Naive B cell (primary cell): ENCODE measurements around the gene CNGB1. TPM values are rescaled to one million over a fixed set of nuclear protein-coding genes. Genes with fewer than 3 reads are reported as not detected.

Experiments used
- ATAC-seq, 2 donors: fragments of 150-1000 bp; cut with Tn5 transposase; 2 replicates each; pipeline ENCODE4 v1.10.0; 2021; ENCODE audit warnings: low read depth in 2 of 2, mild to moderate bottlenecking in 2 of 2, moderate library complexity in 2 of 2
- DNase-seq: peaks from one replicate; pipeline ENCODE4 v3.0.0; 2022
- H3K27ac Mint-ChIP-seq, 6 donors: one replicate each; pipeline ENCODE4 v1.8.0; 2020 to 2022; ENCODE audit warnings: mild to moderate bottlenecking in 6 of 6, mixed read lengths in 6 of 6, moderate library complexity in 5 of 6, inconsistent platforms in 2 of 6
- H3K27me3 Mint-ChIP-seq, 3 donors: one replicate each; pipeline ENCODE4 v1.8.0; 2021 to 2022; ENCODE audit warnings: mixed read lengths in 3 of 3, mild to moderate bottlenecking in 1 of 3
- H3K36me3 Mint-ChIP-seq, 2 donors: one replicate each; pipeline ENCODE4 v1.8.0; 2020 to 2022; ENCODE audit warnings: mixed read lengths in 2 of 2, inconsistent platforms in 1 of 2, mild to moderate bottlenecking in 1 of 2
- H3K4me1 Mint-ChIP-seq, 3 donors: one replicate each; pipeline ENCODE4 v1.8.0; 2020 to 2022; ENCODE audit warnings: mixed read lengths in 3 of 3, inconsistent platforms in 1 of 3, mild to moderate bottlenecking in 1 of 3, moderate library complexity in 1 of 3
- H3K4me3 Mint-ChIP-seq, 8 donors: one replicate each; pipeline ENCODE4 v1.8.0; 2020 to 2022; ENCODE audit warnings: mild to moderate bottlenecking in 8 of 8, mixed read lengths in 8 of 8, moderate library complexity in 8 of 8, inconsistent platforms in 2 of 8
- H3K9me3 Mint-ChIP-seq, 7 donors: one replicate each; pipeline ENCODE4 v1.8.0; 2020 to 2022; ENCODE audit warnings: mixed read lengths in 7 of 7, mild to moderate bottlenecking in 5 of 7, inconsistent platforms in 2 of 7, moderate library complexity in 1 of 7
- polyA plus RNA-seq, 6 donors: library from polyadenylated mRNA; unstranded; fragments of 300-500 nt; fragmentation: Illumina TruSeq; gene quantifications; one replicate each; pipeline ENCODE4 v1.2.3, GENCODE V29; 2021; ENCODE audit warnings: low read depth in 6 of 6

The CNGB1 gene
- polyA plus RNA-seq, 6 donors from 2014 or later, result not detected

DNA sequence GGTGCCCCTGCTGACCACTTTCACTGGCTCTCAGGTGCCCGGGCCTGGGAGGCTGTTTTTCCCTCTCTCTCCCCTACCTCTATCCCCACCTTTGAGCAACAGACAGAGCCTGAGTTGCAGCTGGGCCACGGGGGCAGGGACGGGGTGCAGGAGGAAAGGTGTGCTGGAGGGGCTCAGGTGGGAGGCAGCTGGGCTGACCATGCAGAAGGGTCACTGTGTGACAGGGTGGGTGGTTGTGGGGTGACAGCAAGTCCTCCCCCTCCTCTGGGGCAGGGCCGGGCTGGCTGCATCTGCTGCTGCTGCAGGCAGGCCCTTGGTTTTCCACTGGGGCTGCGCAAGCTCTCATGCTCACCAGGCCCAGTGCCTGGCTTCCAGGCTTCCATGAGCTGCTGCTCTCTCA is 23.0 kb upstream of the CNGB1 start:
- ATAC-seq (no peak), DNase-seq (no peak)
- Mint-ChIP-seq H3K4me1 (peaks cover 13 to 28% (median 15%) of the 10 kb centered on the region in 3 donors), H3K4me3 (no peak overlapping the region), H3K9me3 (no peaks in the 10 kb centered on the region), H3K36me3 (no peaks in the 10 kb centered on the region), H3K27ac (no peak overlapping the region), H3K27me3 (no peaks in the 10 kb centered on the region)

DNA sequence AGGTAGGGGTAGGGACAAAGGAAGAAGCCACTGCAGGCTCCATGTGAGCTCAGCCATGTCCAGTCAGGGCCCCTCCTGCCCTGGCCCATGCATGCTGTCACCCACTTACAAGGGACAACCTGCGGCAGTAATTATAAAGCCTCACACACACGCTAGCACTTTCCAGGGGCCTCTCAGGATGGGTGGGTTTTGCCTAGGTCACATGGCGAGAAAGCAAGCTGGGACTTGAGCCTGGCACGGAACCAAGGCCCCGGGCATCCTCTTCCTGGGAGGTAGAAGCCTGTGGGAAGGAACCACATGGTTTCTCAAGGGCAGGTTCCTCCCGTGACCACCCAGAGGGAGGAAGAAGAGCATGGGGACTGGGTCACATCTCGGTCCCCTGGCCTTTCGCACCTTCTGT is 22.5 kb upstream of the CNGB1 start:
- Mint-ChIP-seq H3K9me3 (no peaks in the 10 kb centered on the region), H3K27me3 (no peaks in the 10 kb centered on the region), H3K36me3 (no peaks in the 10 kb centered on the region), H3K4me3 (no peak overlapping the region), H3K4me1 (peaks cover 9 to 23% (median 11%) of the 10 kb centered on the region in 3 donors), H3K27ac (peak overlapping the region in 1 of 6 donors; percentile 34)
- ATAC-seq, result no peak
- DNase-seq, result no peak

GRCh38 chr16:57992084-57992483 is 21.2 kb upstream of the CNGB1 start:
- H3K27ac Mint-ChIP-seq, result no peak overlapping the region

GRCh38 chr16:57991551-57992059 is 20.7 kb upstream of the CNGB1 start:
- ATAC-seq (no peak), DNase-seq (no peak)
- Mint-ChIP-seq H3K27me3 (no peaks in the 10 kb centered on the region), H3K4me1 (peaks cover 9 to 17% (median 9%) of the 10 kb centered on the region in 3 donors), H3K36me3 (no peaks in the 10 kb centered on the region), H3K9me3 (no peaks in the 10 kb centered on the region), H3K4me3 (no peak overlapping the region), H3K27ac (no peak overlapping the region)

More at GRCh38 chr16:57992084-57992483, 21.2 kb upstream of the CNGB1 start:
- no peaks in the 10 kb centered on the region for H3K36me3 Mint-ChIP-seq
- H3K4me3 Mint-ChIP-seq, result no peak overlapping the region
- peaks cover 9 to 17% (median 9%) of the 10 kb centered on the region in 3 donors for H3K4me1 Mint-ChIP-seq
- no peaks in the 10 kb centered on the region for H3K27me3 Mint-ChIP-seq
- ATAC-seq (no peak), DNase-seq (no peak)
- H3K9me3 Mint-ChIP-seq, result no peaks in the 10 kb centered on the region

DNA sequence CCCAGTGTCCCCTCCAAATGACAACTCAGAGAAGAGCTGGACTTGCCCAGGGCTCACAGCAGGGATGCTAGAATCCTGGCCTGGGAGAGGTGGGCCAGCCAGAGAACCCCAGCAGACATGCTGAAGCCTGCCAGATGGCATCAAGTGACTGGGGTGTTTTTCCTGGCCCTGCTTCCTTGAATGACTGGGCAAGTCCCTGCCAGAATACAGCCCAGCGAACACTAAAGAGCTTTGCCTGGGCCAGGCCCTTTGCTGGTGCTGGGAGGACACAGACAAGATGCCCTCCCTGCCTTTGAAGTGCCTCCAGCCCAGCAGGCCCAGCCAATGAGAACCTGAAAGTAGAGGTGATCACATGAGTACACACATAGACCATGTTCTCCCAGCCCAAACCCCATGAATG is 18.0 kb upstream of the CNGB1 start:
- DNase-seq (no peak), ATAC-seq (no peak)
- H3K36me3 Mint-ChIP-seq, result no peaks in the 10 kb centered on the region
- peaks cover 8 to 16% (median 16%) of the 10 kb centered on the region in 3 donors for H3K4me1 Mint-ChIP-seq
- no peak overlapping the region for H3K4me3 Mint-ChIP-seq
- no peaks in the 10 kb centered on the region for H3K9me3 Mint-ChIP-seq
- no peaks in the 10 kb centered on the region for H3K27me3 Mint-ChIP-seq
- H3K27ac Mint-ChIP-seq, result peak overlapping the region in 1 of 6 donors; percentile 42

GRCh38 chr16:57987441-57988177 is 16.7 kb upstream of the CNGB1 start:
- ATAC-seq (no peak), DNase-seq (no peak)
- H3K36me3 Mint-ChIP-seq, result no peaks in the 10 kb centered on the region
- H3K27me3 Mint-ChIP-seq, result no peaks in the 10 kb centered on the region
- H3K9me3 Mint-ChIP-seq, result no peaks in the 10 kb centered on the region
- H3K4me1 Mint-ChIP-seq, result peaks cover 8 to 17% (median 16%) of the 10 kb centered on the region in 3 donors
- no peak overlapping the region for H3K4me3 Mint-ChIP-seq
- H3K27ac Mint-ChIP-seq, result no peak overlapping the region

- H3K27me3 Mint-ChIP-seq, result peaks cover 0 to 8% (median 7%) of the 10 kb centered on the region in 3 donors
- DNase-seq (no peak), ATAC-seq (no peak)
- no peaks in the 10 kb centered on the region for H3K9me3 Mint-ChIP-seq
- H3K27ac Mint-ChIP-seq, result no peak overlapping the region
- H3K4me1 Mint-ChIP-seq, result peaks cover 4 to 17% (median 16%) of the 10 kb centered on the region in 3 donors
- no peaks in the 10 kb centered on the region for H3K36me3 Mint-ChIP-seq
- peak overlapping the region in 7 of 8 donors; percentile 43 to 87 (median 69) for H3K4me3 Mint-ChIP-seq
Observed at GRCh38 chr16:57986196-57986595, 15.3 kb upstream of the CNGB1 start.

DNA sequence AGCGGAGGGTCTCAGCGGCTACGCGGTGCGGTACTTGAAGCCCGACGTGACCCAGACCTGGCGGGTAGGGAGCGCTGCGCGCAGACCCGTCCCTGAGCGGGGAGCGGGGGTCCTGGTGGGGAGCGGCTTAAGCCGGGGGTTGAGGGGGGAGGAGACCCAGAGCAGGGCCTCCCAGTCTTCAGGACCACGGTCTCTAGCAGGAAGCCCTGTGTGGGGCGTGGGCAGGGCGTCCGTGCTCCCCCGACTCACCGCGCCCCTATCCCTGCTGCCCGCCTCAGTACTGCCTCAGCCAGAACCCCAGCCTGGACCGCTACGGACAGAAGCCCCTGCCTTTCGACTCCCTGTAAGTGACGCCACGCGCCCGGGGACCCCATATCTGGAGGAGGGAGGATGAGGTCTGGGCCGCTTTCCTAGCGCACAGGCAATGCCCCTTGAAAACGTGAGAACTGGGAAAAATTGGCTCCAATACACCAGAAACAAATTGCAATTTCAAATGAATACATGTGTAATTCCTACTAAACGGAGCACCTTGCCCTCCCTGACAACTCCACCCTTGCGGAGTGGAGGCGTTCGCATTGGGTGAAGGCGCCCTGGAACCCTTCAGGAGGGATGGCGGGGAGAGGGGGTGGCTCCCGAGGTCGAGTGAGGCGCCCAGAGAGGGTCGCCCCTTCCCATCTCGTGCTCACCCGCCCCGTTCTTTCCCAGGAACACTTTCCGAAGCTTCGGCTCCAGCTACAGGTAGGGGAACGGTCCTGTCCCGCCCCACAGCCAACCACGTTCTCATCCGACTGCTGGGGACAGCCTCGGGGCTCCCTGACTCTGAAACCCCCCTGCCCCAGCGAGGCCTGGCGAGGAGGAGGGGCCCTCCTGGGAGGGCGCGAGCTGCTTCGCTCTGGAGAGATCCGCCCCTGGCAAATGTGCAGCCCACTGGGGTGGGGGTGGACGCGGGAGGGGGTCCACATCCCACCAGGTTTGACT is 14.6 kb upstream of the CNGB1 start:
- ATAC-seq (peak; percentile 45 to 60), DNase-seq (no peak)
- peaks cover 3 to 8% (median 7%) of the 10 kb centered on the region in 3 donors for H3K27me3 Mint-ChIP-seq
- H3K4me1 Mint-ChIP-seq, result peaks cover 4 to 17% (median 16%) of the 10 kb centered on the region in 3 donors
- H3K4me3 Mint-ChIP-seq, result peak overlapping the region; percentile 87 to 96 (median 91)
- peak overlapping the region in 4 of 6 donors; percentile 49 to 75 (median 62) for H3K27ac Mint-ChIP-seq
- no peaks in the 10 kb centered on the region for H3K36me3 Mint-ChIP-seq
- no peaks in the 10 kb centered on the region for H3K9me3 Mint-ChIP-seq

- H3K4me3 Mint-ChIP-seq, result peak overlapping the region; percentile 87 to 96 (median 91)
- DNase-seq (peak; percentile 85), ATAC-seq (peak; percentile 95)
- H3K27ac Mint-ChIP-seq, result peak overlapping the region in 5 of 6 donors; percentile 52 to 75 (median 66)
- peaks cover 4 to 17% (median 16%) of the 10 kb centered on the region in 3 donors for H3K4me1 Mint-ChIP-seq
- H3K36me3 Mint-ChIP-seq, result no peaks in the 10 kb centered on the region
- peaks cover 7 to 8% (median 8%) of the 10 kb centered on the region in 3 donors for H3K27me3 Mint-ChIP-seq
- no peaks in the 10 kb centered on the region for H3K9me3 Mint-ChIP-seq
Observed at GRCh38 chr16:57984443-57985203, 13.7 kb upstream of the CNGB1 start.

GRCh38 chr16:57982385-57982784 is 11.5 kb upstream of the CNGB1 start:
- Mint-ChIP-seq H3K27ac (peak overlapping the region in 1 of 6 donors; percentile 8), H3K4me1 (peaks cover 4 to 17% (median 16%) of the 10 kb centered on the region in 3 donors), H3K4me3 (no peak overlapping the region), H3K36me3 (no peaks in the 10 kb centered on the region), H3K27me3 (peaks cover 8 to 25% (median 14%) of the 10 kb centered on the region in 3 donors), H3K9me3 (no peaks in the 10 kb centered on the region)
- DNase-seq (no peak), ATAC-seq (no peak)

DNA sequence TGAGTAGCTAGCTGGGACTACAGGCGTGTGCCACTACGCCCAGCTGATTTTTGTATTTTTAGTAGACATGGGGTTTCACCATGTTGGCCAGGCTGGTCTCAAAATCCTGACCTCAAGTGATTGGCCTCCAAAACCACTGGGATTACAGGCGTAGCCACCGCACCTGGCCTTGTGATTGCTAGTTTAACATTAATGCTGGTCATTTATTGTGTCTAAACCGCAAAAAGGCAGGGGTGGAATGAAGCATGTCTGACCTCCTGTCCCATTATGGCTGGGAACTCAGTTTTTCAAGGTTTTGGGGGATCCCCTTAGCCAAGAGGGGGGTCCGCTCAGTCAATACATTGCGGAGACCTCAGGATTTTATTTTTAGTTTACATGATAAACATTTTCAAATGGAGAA is 10.7 kb upstream of the CNGB1 start:
- Mint-ChIP-seq H3K27ac (no peak overlapping the region), H3K27me3 (peaks cover 8 to 25% (median 14%) of the 10 kb centered on the region in 3 donors), H3K9me3 (no peaks in the 10 kb centered on the region), H3K36me3 (no peaks in the 10 kb centered on the region), H3K4me3 (peak overlapping the region in 1 of 8 donors; percentile 36), H3K4me1 (peaks cover 4 to 17% (median 16%) of the 10 kb centered on the region in 3 donors)
- ATAC-seq (no peak), DNase-seq (no peak)

- DNase-seq, result no peak
- no peaks in the 10 kb centered on the region for H3K9me3 Mint-ChIP-seq
- H3K27me3 Mint-ChIP-seq, result peaks cover 8 to 25% (median 19%) of the 10 kb centered on the region in 3 donors
- peaks cover 0 to 3% (median under 1%) of the 10 kb centered on the region in 3 donors for H3K4me1 Mint-ChIP-seq
- H3K27ac Mint-ChIP-seq, result no peak overlapping the region
- no peak for ATAC-seq
- H3K36me3 Mint-ChIP-seq, result no peaks in the 10 kb centered on the region
- no peak overlapping the region for H3K4me3 Mint-ChIP-seq
Observed at GRCh38 chr16:57979006-57979585, 8.2 kb upstream of the CNGB1 start.
